Fibroblast of gingiva (primary cell): Measurements from ENCODE around the gene FOXF2.
A peak's percentile ranks its signal among the peaks of the same experiment; 100 is the strongest.

Experiments used
- DNase-seq: peaks from one replicate; pipeline ENCODE4 v3.0.0-alpha.2; 2011; ENCODE audit warnings: low read depth

Gene FOXF2

DNA sequence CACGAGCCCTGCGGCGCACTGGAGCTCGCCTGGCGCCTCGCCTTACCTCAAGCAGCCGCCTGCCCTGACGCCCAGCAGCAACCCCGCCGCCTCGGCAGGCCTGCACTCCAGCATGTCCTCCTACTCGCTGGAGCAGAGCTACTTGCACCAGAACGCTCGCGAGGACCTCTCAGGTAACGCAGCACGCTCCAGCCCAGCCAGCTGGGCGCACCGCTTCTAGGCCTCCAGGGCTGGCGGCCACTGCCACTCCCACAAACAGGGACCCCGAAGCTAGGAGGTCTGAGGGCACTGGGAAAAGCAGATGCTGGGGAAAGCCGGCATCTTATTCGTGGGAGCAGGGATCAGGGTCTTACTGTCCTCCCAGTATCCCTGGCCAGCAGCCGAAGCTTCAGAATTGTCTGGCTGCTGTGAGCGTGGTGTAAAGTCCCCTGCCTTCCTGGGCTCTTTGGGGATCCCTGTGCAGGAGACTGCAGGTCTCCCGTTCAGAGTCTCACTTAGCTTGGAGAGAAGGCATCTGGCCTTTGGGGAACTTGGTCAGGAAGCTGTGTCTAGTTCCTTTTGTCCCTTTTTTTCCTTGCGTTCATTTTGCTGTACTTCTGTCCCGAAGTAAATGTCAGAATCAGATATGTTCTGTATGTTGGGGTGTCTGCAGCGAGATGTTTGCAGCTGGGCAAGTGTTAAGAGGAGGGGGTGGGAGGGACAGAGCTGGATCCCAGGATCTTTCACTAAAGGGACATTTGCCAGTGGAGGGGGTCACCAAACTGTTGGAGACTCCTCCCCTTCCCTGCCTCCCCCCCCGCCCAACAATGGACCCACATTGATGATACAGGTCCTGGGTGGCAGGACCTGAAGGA is 1.8 kb downstream of the FOXF2 start:
- DNase-seq: peak; percentile 38

DNA sequence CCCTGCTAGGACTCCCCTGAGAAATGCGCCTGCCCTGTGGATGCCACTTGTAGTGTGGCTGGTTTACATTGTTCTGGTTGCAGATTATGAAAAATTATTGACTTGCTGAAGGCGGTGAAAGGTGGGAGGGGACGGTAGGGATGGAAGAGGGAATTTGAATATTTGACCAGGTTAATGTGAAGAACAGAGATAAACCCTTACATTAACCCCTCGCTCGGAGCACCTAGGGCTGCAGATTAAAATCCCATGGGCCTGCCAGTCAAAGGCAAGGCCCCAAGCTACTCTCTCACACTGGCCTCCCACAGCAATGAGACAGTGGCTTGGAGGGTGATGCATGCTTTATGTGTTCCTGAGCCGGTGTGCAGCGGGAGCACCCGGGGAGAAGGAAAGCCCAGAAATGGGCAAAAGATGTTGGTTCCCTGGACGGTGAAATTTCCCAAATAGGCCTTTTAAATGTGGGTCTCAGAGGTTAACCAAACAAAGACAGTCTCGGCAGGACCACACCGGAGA is 2.5 kb downstream of the FOXF2 start:
- no peak for DNase-seq

DNA sequence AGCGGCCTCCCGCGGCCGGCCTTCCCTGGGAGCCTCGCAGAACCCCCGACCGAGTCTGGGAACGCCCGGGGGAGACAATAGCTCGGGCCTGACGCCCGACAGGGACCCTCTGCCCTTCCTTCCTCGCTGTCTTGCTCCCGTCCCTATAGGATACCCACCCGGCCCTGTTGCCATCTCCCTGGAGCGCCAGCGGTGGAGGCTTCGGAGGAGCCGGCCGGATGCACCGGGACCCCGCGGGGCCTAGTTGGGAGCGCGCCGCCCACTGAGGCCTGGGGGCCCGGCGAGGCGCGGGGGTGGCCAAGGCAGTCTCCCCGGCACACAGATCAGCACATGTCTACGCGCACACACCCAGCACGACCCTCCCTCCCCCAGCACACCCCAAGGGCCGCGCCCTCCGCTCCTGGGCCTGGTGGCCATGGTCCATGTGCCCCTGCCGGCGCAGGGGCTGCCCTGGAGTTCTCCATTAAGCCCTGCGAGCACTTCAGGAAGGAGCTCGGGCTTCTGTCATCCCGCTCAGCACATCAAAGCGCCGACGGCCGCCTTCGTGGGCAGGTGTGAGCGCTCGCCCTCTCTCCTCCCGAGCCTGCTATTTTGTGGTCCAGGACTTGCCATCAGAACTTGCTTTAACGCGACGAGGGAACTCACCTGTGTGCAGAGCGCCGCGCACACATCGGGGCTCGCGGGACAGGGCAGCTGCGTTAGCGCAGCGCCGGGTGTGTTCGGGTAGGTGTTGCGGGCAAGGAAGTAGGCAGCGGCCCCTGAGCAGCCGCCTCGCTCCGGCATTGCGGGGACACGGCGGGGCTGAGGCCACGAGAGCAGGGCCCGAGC is 3.7 kb downstream of the FOXF2 start:
- no peak for DNase-seq

DNA sequence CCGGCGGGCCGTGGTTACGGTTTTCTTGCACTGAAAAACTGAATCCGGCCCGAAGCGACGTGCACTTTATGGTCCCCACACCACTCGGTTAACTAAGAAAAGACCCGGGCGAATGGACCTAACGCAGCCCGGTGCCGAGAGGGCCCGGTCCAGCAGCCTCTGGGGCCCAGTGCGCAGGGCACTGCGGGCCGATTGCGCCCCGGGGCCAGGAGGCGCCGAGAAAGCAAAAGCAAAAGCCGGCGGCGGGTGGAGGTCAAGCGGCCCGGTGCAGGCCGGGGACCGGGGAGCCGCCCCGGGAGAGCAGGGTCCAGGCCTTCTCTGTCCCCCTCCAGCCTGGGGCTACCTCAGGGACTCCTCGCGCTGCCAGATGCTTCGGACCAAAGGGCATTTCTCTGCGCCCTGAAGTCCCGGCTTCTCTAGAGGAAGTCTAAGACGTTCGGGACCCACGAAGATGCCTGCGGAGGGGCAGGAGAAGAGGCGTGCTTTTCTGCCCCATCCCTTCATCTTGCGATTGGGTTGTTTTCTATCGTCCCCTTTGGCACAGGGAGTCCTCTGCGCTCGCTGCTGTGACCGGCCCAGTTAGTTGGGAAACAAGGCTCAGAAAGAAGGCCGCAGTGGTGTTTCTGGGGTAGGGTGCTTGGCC is 4.4 kb downstream of the FOXF2 start:
- peak; percentile 42 for DNase-seq

DNA sequence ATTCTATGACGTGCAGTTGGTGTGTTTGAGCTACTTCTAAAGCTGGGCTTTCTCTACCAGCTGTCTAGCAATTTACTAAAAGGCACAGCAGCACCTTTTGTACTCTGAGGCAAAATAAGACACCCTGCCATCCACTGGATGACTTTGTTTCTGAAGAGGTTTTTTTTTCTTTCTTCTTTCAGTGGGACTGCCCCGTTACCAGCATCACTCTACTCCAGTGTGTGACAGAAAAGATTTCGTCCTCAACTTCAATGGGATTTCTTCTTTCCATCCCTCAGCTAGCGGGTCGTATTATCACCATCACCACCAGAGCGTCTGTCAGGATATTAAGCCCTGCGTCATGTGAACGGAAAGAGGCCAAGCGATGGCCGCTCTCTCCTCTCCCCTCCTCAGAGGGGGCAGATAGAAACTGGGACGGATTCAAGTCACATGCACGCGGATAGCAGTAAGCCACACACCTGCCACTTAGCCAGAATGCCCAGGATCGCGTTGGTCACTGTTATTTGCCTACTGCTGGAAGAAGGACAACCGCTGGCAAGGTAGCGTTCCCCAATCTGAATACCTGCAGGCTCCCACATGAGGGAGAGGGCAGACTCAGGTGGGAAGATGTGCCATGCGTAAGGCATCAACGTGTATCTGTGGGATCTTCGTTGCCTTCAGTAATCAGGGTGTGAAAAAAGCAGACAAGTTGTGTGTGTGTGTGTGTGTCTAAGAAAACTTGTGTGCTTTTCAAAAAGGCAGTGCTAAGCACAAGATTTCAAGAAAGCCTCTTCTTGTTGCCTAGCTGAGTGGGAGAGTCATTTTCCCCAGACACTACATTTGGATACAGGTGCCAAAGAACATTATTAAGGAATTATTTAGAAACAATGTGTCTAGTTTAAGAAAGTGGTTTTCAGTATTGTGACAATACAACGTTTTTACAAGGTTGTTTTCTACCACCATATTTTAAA is 5.4 kb downstream of the FOXF2 start:
- peak; percentile 43 for DNase-seq

DNA sequence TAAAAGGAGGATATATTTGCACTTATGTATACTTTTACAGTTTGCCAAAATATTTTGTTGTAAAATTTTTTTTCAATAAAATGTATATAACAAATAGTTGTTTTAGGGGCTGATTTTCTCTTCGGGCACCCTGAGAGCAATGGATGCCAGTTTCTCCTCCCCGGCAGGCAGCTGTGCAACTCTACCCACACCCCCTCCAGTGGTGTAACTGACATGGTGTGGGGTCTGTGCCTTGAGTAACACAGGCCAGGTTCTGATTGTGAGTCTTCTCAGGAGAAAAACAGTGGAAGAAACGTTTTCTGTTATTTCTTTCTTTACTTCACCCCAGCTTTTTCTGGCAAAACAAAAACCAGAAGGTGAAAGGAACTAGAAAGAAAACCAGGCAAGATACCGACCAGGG is 6.1 kb downstream of the FOXF2 start:
- DNase-seq: peak; percentile 63

DNA sequence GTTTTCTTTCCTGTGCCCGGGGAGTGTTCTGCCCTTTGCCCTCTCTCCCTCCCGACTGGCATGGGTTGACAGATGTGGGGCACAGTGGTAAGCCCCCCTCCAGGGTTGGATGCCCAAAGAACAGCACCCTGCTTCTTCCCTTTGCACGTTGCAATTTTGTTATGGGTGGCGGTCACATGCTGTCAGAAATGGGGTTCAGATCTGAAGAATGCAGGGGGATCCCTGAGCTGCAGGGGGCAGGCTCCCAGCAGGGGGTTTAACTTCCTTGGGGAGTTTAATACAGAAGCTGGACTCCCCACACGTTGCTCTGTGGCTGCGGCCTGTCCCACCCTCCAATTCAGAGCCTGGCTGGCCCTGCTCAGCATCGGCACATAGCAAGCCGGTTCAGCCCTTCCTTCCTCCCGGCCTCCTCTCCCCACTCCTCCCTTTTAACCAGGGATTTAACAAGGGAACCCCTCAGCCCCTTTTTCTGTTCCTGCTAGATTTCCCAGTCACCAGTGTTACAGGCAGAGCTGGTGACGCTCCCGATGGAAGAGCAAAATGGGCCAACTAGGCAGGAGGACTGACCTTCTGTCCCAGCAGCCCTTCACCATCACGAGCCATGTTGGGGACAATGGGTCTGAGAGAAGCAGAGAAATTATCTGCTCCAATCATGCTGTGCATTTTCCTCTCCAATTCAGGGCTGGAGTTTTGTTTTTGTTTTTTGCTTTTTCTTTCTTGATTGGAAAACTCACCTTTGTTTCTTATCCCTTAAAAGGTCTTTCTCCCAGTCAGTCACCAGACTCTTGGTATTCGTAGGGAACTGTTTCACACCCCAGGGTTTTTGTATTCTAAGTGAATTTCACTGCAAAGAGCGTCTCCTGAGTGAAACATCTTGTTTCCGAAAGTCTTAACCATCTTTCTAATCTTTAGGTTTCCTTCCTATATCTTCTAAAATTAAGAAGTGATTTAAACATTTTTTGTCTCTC is 6.8 kb downstream of the FOXF2 start:
- DNase-seq: no peak

DNA sequence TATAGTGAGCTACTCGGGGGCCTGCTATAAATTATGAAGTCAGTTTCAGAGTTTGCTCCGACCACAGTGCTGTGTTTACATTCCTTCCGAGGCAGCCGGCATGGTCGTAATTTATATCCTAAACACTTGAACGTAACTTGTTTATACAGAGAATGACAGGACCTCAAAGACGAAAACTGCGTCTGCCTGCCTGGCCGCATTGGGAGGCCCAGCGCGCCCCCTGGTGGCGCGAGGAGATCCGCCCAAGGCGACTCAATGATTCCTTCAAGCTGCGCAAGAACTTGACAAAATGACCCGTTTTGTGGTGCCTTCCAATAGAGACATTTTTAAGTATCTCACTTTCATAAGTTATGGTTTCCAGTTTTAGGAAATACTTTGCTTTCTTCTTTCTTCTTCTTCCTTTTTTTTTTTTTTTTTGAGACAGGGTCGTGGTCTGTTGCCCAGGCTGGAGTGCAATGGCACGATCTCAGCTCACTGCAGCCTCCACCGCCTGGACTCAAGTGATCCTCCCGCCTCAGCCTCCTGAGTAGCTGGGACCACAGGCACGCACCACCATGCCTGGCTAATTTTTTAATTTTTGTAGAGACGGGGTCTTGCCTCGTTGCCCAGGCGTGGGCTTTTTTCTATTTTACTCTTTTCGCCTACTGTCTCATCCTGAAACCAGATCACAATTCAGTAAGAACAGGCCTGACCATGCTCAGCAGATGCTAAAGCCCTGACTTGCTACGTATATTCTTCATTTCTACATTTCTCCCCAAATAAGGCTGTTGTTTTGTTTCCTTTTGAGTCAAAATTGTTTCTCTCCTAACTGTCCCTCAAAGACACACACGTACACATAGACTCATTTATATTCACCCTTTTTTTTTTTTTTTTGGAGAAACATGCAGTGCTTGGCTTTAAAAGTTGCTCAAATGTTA is 7.8 kb downstream of the FOXF2 start:
- peak; percentile 98 for DNase-seq

DNA sequence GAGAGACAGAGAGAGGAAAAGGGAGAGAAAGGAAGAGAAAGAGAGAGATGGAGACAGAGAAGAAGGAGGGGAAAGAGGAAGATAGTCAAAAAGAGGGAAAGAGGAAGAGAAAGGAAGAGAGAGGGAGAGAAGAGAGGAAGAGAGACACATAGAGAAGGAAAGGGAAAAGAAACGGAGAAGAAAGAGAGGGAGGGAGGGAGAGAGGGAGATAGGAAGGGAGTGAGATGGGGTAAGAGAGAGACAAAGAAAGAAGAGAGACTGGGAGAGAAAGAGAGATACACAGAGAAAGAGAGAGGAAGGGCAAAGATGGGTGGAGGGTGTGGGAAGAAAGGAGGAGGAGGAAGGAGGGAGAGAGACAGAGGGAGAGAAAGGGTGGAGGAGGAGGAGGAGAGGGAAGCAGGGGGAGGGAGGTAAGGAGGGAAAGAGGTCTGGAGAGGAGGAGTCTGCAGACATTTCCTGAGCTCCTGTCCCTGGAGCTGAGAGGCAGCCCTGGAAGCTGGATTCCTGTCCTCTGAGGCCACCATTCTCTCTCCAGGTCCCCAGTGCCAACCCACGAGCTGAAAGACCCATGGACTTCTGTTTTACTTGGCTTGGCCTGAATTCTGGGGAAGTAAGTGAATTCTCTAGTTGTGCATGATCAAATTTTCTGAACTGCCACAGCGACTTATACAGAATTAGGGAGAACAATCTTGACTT is 9.9 kb downstream of the FOXF2 start:
- no peak for DNase-seq

DNA sequence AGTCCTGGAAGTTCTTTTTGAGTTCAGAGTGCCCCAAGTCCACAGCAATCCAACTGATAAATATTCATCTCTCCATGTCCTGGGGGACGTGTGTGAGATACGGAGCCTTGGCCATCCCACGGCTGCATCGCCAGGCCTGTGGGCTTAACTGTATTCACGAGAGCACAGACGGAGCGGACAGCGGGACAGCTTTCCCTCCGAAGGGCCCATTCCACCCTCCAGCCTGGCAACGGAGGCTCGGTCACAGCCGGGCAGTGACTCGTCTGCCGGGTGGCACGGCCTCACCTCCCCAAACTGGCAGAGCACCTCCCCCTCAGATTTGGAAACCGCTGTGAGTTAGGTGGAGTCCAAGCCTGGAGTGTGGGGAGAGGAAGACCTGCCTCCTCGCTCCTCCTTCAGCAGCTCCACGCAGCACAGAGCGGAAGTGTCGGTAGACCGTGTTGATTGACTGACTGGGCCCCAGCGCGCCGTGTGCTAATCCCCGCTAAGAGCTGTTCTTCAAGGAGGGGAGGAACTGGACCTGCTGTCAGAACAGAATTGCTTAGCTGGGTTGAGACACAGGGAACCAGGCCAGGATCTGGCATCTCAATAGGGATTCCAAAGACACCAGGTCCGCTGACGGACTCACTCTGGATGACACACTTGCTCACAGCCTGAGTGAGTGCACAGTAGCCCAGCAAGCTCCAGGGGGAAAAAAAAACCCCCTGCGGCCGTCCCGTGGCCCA is 10.9 kb downstream of the FOXF2 start:
- DNase-seq: peak; percentile 38

DNA sequence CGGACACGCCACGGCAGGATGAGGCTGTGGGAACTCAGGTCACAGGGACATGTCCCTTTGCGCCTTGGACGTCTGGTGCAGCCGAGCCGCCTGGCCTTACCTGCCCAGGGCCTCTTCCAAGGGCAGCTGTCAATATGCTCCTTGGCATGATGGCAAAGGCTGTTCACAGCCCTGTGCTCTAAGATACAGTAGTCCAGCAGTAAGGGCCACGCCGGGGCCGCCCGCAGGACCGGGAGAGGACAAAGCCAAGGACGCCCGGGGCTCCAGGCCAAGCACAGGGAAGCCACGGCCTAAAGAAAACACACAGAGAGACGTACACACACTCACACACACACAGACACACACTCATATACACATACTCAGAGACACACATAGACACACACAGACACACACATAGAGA is 13.0 kb downstream of the FOXF2 start:
- no peak for DNase-seq

DNA sequence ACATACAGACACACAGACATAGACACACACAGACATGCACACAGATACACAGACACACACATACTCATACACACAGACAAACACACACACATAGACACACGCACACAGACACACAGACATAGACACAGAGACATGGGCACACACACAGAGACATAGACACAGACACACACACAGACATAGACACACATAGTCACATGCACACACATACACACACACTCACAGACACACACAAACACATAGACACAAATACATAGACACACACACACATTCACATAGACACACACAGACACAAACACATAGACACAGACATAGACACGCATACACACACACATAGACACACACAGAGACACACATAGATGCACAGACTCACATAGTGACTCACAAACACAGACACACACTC is 13.5 kb downstream of the FOXF2 start:
- no peak for DNase-seq

DNA sequence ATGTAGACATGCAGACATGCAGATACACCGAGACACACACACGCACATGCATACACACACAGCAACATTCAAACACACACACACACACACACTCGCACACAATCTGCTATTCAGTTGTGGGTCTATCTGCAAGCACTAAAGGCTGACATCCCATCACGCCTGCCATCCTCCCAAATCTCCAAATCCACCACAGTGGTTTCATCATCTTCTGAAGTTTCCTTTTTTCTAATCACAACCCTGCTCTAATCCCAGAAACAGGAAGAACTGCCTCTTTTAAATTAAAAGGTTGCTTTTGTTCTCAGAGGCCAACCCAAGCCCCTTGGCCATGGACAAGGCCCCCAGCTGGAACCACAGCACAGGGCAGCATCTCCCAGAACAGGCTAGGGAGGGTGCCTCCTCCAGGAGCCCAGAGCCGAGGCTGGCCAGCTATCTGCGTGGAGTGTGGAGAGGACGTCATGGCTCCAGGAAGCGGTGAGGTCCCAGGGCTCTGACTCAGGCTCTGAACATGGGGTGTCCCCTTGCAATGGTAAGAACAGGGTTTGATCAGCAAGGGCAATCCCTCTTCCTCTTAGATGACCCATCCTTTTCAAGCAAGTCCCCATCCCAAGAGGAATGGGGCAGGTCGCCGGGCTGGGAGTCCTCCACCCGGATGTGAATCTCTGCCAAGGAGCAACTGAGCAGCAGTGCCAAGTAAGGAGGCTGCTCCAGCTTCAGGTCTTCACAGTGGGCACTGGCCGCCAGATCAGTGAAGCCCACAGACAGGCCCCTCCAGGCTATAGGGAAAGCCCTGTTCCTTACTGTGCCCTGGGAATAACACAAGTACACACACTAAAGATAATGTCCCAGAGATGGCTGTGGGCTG is 14.7 kb downstream of the FOXF2 start:
- peak; percentile 85 for DNase-seq

DNA sequence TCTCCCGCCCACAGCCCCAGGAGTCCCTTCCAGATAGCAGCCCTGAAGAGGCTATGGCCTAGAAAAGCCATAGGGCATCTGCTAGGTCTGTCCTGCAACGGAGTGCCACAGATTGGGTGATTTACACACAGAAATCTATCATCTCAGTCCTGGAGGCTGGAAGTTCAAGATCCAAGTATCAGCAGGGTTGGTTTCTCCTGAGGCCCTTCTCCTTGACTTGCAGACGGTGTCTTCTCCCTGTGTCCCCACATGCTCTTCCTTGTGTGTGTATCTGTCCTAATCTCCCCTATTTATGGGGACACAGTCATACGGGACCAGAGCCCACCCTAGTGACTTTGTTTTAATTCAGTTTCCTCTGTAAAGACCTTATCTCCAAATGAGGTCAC is 15.3 kb downstream of the FOXF2 start:
- no peak for DNase-seq

DNA sequence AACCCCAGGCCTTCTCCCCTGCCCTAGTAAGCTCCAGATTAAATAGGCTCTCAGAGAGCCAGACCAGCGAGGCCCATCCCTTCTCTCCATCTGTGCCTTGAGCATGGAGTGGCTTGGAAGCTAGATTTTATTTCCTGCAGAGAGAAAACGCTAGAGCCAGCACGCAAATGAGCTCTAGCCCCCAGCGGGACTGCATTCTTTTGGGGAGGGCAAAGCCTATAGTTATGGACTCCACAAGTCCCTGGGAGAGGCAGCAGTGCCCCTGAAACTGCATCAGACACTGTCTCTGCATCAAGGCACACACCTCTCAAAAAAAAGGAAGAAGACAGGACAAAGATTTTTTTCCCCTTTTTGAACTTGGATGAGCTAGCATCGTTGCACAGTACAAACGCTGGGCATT is 15.8 kb downstream of the FOXF2 start:
- no peak for DNase-seq

DNA sequence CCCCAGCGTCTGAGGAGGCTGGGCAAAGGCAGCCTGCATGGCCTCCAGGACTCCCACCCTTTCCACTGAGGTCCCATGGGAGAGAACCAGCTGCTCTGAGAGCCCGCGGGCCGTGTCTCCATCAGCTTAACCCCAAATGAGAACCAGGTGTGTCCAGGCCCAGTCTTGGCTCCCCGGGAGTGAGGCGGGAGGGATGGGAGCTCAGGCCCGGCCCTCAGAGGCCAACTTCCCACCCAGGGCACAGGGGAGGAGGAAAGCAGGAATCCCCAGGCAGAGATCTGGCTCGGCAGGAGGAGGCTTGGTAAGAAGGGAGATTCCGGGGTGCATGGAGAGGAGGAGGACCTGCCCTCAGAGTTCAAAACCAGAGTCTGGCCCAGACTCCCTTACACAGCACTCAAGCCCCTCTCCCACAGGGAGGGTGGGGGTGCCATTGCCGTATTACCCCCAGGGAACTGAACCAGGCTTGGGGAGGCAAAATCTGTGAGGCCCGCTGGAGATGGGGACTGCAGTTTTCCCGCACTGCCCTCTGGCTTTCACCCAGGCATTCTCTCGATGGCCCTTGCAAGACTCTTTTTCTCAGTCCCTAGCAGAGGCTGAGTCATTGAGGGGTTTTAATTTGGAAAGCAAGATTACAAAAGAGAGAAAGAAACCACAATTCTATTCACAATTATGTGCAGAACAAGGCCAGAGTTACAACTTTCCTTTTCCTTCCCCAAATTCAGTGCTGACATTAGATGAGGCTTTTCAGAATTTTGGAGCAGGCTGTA is 17.1 kb downstream of the FOXF2 start:
- peak; percentile 91 for DNase-seq
